Lower lobe of right lung (tissue), 2 donors: ENCODE measurements around the gene SNRPE. TPM values are rescaled to one million over a fixed set of nuclear protein-coding genes. Genes with fewer than 3 reads are reported as not detected.

ENCODE experiments used
- ATAC-seq, 2 donors: fragments of 200-7000 bp; cut with Tn5 transposase; one replicate each; pipeline ENCODE4 v1.9.1; 2020 to 2022; ENCODE audit warnings: mild to moderate bottlenecking in 2 of 2, moderate library complexity in 2 of 2
- DNase-seq: peaks from one replicate; pipeline ENCODE4 v3.0.0-alpha.2; 2020
- H3K27ac ChIP-seq: fragments of 200-600 bp; one replicate; pipeline ENCODE4 v1.8.0; 2022
- H3K27me3 ChIP-seq: fragments of 200-600 bp; one replicate; pipeline ENCODE4 v1.8.0; 2022; ENCODE audit warnings: low read depth
- H3K36me3 ChIP-seq: fragments of 200-600 bp; one replicate; pipeline ENCODE4 v1.8.0; 2022; ENCODE audit warnings: mild to moderate bottlenecking
- H3K4me1 ChIP-seq: fragments of 200-600 bp; one replicate; pipeline ENCODE4 v1.8.0; 2022
- H3K4me3 ChIP-seq: fragments of 200-600 bp; one replicate; pipeline ENCODE4 v1.8.0; 2022; ENCODE audit warnings: mild to moderate bottlenecking
- H3K9me3 ChIP-seq: fragments of 200-600 bp; one replicate; pipeline ENCODE4 v1.8.0; 2022
- intact Hi-C: fragments of 100-400 bp; cut with DNase I; formaldehyde crosslinking; loops from one replicate; pipeline ENCODE4 v1.11.0; 2022
- total RNA-seq: library from RNA; stranded (reverse); fragmentation: NEBNext Ultra II Directional; extraction: Animal tissue kit (Norgen Biotek cat#: 25700); gene quantifications from one replicate; pipeline ENCODE4 v1.2.1, GENCODE V29; 2021
- TF ChIP-seq, protein P1 (sequence below): fragments of 200-600 bp; IDR thresholded peaks from one replicate; pipeline ENCODE4 v1.8.0; 2022; ENCODE audit warnings: antibody characterized with exemption, mild to moderate bottlenecking
- donor health status: DM: no; HTN: yes; CAD: no; lungs with severe emphysema.

SNRPE gene
- total RNA-seq, 1 donor from 2014 or later = 51.8 TPM

DNA sequence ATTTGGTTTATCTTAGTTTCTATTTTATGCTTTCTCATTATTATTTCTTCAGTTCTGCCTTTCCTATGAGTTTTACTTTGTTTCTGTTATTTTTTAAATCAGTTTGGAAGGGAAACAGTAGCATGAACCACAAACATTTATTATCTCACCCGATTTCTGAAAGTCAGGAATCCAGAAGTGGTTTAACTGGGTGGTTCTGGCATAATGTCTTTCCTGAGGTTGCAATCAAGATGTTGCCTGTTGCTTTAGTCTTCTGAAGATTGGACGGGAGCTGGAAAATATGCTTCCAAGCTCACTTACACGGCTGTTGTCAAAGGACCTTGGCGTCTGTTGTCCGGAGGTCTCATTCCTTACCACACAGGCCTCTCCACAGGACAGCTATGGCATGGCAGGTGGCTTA lies 50.4 kb downstream of the SNRPE start:
- H3K27me3 ChIP-seq = no peaks in the 10 kb centered on the region
- H3K27ac ChIP-seq = no peak overlapping the region
- no peak for DNase-seq
- no peaks in the 10 kb centered on the region for H3K36me3 ChIP-seq
- no peak for ATAC-seq
- TF ChIP-seq, protein P1, sequence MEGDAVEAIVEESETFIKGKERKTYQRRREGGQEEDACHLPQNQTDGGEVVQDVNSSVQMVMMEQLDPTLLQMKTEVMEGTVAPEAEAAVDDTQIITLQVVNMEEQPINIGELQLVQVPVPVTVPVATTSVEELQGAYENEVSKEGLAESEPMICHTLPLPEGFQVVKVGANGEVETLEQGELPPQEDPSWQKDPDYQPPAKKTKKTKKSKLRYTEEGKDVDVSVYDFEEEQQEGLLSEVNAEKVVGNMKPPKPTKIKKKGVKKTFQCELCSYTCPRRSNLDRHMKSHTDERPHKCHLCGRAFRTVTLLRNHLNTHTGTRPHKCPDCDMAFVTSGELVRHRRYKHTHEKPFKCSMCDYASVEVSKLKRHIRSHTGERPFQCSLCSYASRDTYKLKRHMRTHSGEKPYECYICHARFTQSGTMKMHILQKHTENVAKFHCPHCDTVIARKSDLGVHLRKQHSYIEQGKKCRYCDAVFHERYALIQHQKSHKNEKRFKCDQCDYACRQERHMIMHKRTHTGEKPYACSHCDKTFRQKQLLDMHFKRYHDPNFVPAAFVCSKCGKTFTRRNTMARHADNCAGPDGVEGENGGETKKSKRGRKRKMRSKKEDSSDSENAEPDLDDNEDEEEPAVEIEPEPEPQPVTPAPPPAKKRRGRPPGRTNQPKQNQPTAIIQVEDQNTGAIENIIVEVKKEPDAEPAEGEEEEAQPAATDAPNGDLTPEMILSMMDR = no peak
- intact Hi-C loops = no loop called here
- H3K9me3 ChIP-seq = no peaks in the 10 kb centered on the region
- no peak overlapping the region for H3K4me3 ChIP-seq
- H3K4me1 ChIP-seq = no peaks in the 10 kb centered on the region

DNA sequence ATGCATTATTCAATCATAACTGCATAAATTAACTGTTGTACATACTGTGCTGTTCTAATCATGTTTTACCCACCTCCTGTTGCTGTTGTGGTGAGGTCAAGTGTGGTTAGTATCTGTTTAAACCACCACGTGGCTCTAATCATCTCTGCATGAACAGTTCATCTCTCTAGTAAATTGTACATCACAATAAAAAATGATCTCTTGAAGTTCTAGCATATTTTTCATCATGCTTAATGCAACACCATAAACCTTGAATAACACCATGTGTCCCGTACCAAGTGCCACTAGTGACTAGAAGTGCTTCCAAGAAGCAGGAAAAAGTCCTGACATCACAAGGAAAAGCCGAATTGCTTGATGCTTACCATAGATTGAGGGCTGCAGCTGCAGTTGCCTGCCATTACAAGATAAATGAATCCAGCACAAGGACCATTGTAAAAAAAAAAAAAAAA lies 51.7 kb downstream of the SNRPE start:
- Histone ChIP-seq H3K36me3 (no peaks in the 10 kb centered on the region), H3K27me3 (no peaks in the 10 kb centered on the region), H3K4me1 (no peaks in the 10 kb centered on the region), H3K9me3 (no peaks in the 10 kb centered on the region), H3K27ac (no peak overlapping the region), H3K4me3 (no peak overlapping the region)
- DNase-seq (no peak), ATAC-seq (no peak)
- TF ChIP-seq, protein P1 = no peak
- intact Hi-C loops = no loop called here

DNA sequence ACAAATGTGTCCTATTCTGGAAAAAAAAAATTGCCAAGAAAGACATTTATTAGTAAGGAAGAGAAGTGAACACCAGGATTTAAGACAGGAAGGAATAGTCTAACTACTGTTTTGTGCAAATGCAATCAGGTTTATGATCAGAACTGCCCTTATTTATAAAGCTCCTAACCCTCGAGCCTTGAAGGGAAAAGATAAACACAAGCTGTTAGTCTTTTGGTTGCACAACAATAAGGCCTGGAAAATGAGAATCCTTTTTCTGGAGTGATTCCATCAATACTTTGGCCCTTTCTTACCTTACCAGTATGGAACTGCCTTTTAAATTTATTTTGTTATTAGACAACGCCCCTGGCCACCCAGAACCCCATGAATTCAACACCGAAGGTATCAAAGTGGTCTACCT lies 52.9 kb downstream of the SNRPE start:
- ATAC-seq = no peak
- intact Hi-C loops = no loop called here
- Histone ChIP-seq H3K27ac (no peak overlapping the region), H3K36me3 (no peaks in the 10 kb centered on the region), H3K9me3 (no peaks in the 10 kb centered on the region), H3K4me3 (no peak overlapping the region), H3K27me3 (no peaks in the 10 kb centered on the region), H3K4me1 (no peaks in the 10 kb centered on the region)
- TF ChIP-seq, protein P1 = no peak
- no peak for DNase-seq

DNA sequence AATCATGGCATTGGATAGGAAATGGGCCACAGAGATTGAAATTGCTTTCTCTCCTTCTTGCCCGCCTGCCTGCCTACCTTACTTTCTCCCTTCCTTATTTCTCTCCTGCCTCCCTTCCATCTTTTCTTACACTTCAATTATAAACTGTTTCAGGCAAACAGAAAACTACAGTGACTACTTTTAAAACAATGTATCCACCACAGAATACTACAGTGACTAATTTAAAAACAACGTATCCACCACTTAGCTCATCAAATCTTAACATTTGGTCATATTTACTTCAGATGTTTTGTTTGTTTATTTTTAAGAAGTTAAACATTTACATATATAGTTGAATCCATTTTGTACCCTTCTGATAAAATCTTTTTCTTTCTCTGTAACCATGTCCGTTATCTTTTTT lies 54.4 kb downstream of the SNRPE start:
- Histone ChIP-seq H3K27me3 (no peaks in the 10 kb centered on the region), H3K4me3 (no peak overlapping the region), H3K4me1 (no peaks in the 10 kb centered on the region), H3K9me3 (no peaks in the 10 kb centered on the region), H3K27ac (no peak overlapping the region), H3K36me3 (no peaks in the 10 kb centered on the region)
- intact Hi-C loops = no loop called here
- TF ChIP-seq, protein P1 = no peak
- DNase-seq (no peak), ATAC-seq (no peak)

DNA sequence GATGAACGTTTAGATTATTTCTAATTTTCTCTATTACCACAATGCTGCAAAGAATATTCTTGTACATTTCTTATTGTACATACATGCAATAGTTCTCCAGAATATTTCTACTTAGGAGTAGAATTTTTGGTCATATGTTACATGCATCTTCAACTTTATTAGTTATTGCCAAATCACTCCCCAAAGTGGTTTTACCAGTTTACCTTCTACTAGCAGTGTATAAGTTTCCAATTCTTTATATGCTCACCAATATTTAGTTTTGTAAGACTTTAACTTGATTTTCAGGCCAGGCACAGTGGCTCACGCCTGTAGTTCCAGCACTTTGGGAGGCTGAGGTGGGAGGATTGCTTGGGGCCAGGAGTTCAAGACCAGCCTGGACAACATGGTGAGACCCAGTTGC lies 55.4 kb downstream of the SNRPE start:
- DNase-seq = no peak
- TF ChIP-seq, protein P1 = no peak
- intact Hi-C loops = no loop called here
- Histone ChIP-seq H3K27ac (no peak overlapping the region), H3K4me3 (no peak overlapping the region), H3K9me3 (no peaks in the 10 kb centered on the region), H3K36me3 (no peaks in the 10 kb centered on the region), H3K27me3 (no peaks in the 10 kb centered on the region), H3K4me1 (no peaks in the 10 kb centered on the region)
- ATAC-seq = no peak

Other genes with a start within 250 kb of the SNRPE start
- gene ATP2B4, start 234.8 kb upstream of the SNRPE start, total RNA-seq = 92.3 TPM
- gene LAX1, start 96.4 kb upstream of the SNRPE start, total RNA-seq = 3.0 TPM
- gene ZBED6, start 66.0 kb upstream of the SNRPE start, total RNA-seq = 33.4 TPM
- gene ZC3H11A, start 66.0 kb upstream of the SNRPE start, total RNA-seq = 74.0 TPM
- 57.8 TPM for gene SOX13, start 211.5 kb downstream of the SNRPE start, total RNA-seq